ENCODE data around the gene SYT12. TPM values are rescaled to one million over a fixed set of nuclear protein-coding genes. Genes with fewer than 3 reads are reported as not detected.

SYT12 gene
- total RNA-seq (2021) (4.6 to 7.3 TPM (median 7.1 TPM) in 3 replicates), Bru-seq, nascent RNA (percentile 48 among the genes with signal in this experiment)
- long read RNA-seq, experiment 1, full-length matches to known transcripts, result 8 of 16 reads
- long read RNA-seq, experiment 1, partial matches to known transcripts, result 3 of 16 reads
- long read RNA-seq, experiment 1, other reads (novel, unspliced or antisense), result 5 of 16 reads
- long read RNA-seq, experiment 2, full-length matches to known transcripts, result 1 of 12 reads
- long read RNA-seq, experiment 2, partial matches to known transcripts, result 2 of 12 reads
- long read RNA-seq, experiment 2, other reads (novel, unspliced or antisense), result 9 of 12 reads
- long read RNA-seq, experiment 3, partial matches to known transcripts, result 0 of 1 reads
- long read RNA-seq, experiment 3, other reads (novel, unspliced or antisense), result 1 of 1 reads

GRCh38 chr11:67022961-67023956 is at the start of gene SYT12:
Gene SYT12, plus strand, starts transcription at chr11:67023134. Its CDS starts 7,011 bp downstream, at chr11:67030145.
- H3K9me3 Mint-ChIP-seq, result no peaks in the 10 kb centered on the region
- peak within 1 kb of the TSS; percentile 79 for H3K4me3 Mint-ChIP-seq
- peak; percentile 48 for DNase-seq (ENCODE audit: low spot score)
- TF ChIP-seq ESRRA (CRISPR knock-in tag; IDR thresholded peaks at IDR 0.05; ENCODE audit: borderline replicate concordance) (0 out of 2 replicates have a peak, but pooled peaks have one; percentile 16), ZBTB21 (CRISPR knock-in tag; IDR thresholded peaks at IDR 0.05; ENCODE audit: borderline replicate concordance) (peak; percentile 19; the same call in 1 of the 2 replicates), JUN (CRISPR knock-in tag; IDR thresholded peaks at IDR 0.05) (0 out of 2 replicates have a peak, but pooled peaks have one; percentile 20), ZBTB43 (CRISPR knock-in tag; IDR thresholded peaks at IDR 0.05) (0 out of 2 replicates have a peak, but pooled peaks have one; percentile 51), MAX (CRISPR knock-in tag; IDR thresholded peaks at IDR 0.05) (peak; percentile 51; the same call in 1 of the 2 replicates), RELA (CRISPR knock-in tag; IDR thresholded peaks at IDR 0.05; ENCODE audit: borderline replicate concordance) (no peak), ZMAT4 (CRISPR knock-in tag; IDR thresholded peaks at IDR 0.05) (no peak), FOXP1 (CRISPR knock-in tag; IDR thresholded peaks at IDR 0.05; ENCODE audit: borderline replicate concordance) (peak; percentile 27; the same call in 1 of the 2 replicates), GABPB1 (CRISPR knock-in tag; IDR thresholded peaks at IDR 0.05) (no peak)
- ATAC-seq, result peak; percentile 41
- H3K36me3 Mint-ChIP-seq, result no peaks in the 10 kb centered on the region; the same call in 1 of the 2 replicates
- peaks cover 20% of the 10 kb centered on the region for H3K4me1 Mint-ChIP-seq
- ChIA-PET POLR2A (interaction anchor here (0.7 to 0.8 kb wide), 3 partner anchors 17 to 167 kb away, joined by 3 to 6 read pairs (median 4); no protein-coding TSS in a partner anchor), CTCF (interaction anchor here (0.7 to 4.2 kb wide), 21 partner anchors 8 to 637 kb away, joined by 3 to 26 read pairs (median 4); partner anchors contain the start of gene PC)
- H3K27me3 Mint-ChIP-seq (ENCODE audit: low read depth), result peaks cover 41% of the 10 kb centered on the region
- H3K27ac Mint-ChIP-seq, result no peak within 1 kb of the TSS

GRCh38 chr11:66973956-66974580 is 48.9 kb upstream of the SYT12 start:
- TF ChIP-seq NFYB (CRISPR knock-in tag; conservative IDR thresholded peaks at IDR 0.05; ENCODE audit: low read depth), result no peak
- no peak for TF ChIP-seq ZNF263 (CRISPR knock-in tag; IDR thresholded peaks at IDR 0.05; ENCODE audit: low read depth)
- no peak for TF ChIP-seq ESRRA (CRISPR knock-in tag; IDR thresholded peaks at IDR 0.05; ENCODE audit: borderline replicate concordance)
- TF ChIP-seq PRRX2 (CRISPR knock-in tag; IDR thresholded peaks at IDR 0.05), result no peak
- TF ChIP-seq RELA (CRISPR knock-in tag; IDR thresholded peaks at IDR 0.05; ENCODE audit: borderline replicate concordance), result no peak
- TF ChIP-seq JAZF1 (CRISPR knock-in tag; IDR thresholded peaks at IDR 0.05), result no peak
- CTCF ChIA-PET, result interaction anchor here (0.7 to 4.8 kb wide), 7 partner anchors 16 to 1194 kb away, joined by 3 to 30 read pairs (median 5); partner anchors contain the start of gene PC
- Mint-ChIP-seq H3K27ac (no peak overlapping the region), H3K9me3 (peaks cover 11% of the 10 kb centered on the region), H3K27me3 (ENCODE audit: low read depth) (peaks cover 5% of the 10 kb centered on the region), H3K4me1 (peaks cover 11% of the 10 kb centered on the region), H3K36me3 (no peaks in the 10 kb centered on the region), H3K4me3 (no peak overlapping the region)
- POLR2A ChIA-PET, result interaction anchor here (2.8 kb wide), 1 partner anchor 15 kb away, joined by 9 read pairs; the partner anchor contains the start of gene PC
- ATAC-seq, result 0 out of 2 replicates have a peak, but pooled peaks have one; percentile 8
- no peak for DNase-seq (ENCODE audit: low spot score)

Data from WTC11 (cell line).